Activated T-cell treated with anti-CD3 and anti-CD28 coated beads for 4 hours (primary cell): Measurements from ENCODE around the gene GPATCH1.
A peak's percentile ranks its signal among the peaks of the same experiment; 100 is the strongest.
"Not testable (repeated sequence)": the region's sequence is repeated elsewhere in the genome, so short reads cannot be mapped to it uniquely, and the experiment has no call there.

Source experiments
- DNase-seq: peaks from one replicate; pipeline ENCODE4 v3.0.0-alpha.2; 2020

The GPATCH1 gene

DNA sequence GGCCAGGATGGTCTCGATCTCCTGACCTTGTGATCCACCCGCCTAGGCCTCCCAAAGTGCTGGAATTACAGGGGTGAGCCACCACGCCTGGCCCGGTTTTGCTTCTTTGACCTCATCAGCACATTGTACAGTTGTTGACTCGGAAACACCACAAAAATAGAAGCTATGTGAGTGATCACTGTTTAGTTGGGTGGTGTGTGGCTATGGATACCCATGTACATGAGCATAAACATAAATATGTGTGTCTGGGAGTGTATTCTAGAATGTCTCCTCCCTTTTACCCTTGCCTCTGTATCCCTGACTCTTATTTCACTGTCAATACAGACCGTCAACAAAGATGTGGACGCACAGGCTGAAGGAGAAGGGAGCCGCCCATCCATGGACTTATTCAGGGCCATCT is 36.5 kb downstream of the GPATCH1 start:
- DNase-seq = no peak

DNA sequence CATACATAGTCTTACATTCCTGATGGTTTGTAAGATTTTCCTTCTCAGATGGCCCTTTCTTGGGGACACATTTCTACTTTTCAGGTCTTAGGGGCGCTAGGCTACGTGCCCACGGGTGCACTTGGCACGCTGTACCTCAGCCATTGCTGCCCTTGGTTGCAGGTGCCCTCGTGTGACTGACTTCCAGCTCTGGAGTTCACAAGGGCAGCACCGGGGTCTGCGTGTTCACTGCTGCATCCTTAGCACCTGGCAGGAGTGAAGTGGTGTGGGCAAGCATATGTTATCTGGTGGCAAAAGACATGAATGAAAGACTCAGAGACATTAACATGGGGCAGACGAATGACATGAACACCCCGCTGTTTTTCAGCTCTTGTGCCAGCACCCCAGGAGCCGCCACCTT is 37.7 kb downstream of the GPATCH1 start:
- DNase-seq = no peak

DNA sequence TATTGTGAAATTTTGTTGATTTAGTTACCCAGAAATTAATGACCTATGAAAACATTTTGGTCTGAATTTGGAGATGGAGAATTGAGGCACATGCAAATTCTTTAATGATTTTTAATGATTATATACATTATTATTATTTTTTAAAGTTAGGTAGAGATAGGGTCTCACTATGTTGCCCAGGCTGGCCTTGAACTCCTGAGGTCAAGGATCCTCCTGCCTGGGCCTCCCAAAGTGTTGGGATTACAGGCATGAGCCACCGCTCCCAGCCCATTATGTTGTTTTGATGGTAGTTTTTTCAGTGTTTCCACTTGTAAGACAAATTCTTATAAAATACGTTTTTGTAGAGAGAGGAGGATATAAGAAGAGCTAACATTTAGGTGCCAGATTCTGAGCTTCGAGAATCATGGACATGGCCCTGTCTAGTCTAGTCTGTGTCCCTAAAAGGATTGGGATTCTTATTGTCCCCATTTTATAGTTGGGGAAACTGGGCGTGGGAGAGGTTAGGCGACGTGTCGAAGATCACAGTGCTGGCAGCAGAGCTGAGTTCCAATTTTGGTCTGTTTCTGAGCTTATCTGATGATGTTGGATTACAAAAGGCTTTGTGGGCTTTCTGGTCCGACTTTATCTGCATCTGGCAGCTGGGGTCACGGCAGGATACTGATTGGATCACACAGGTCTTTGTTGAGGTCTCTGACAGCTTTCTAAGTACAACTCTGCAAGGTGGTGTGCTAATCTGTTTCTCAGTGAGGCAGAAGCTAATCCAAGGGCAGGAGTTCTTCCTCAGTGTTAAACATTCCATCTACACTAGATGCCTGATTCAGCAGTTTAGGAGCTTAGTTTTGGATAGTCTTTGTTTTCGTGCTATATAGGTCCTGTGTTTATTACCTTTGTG is 43.5 kb downstream of the GPATCH1 start:
- no peak for DNase-seq

DNA sequence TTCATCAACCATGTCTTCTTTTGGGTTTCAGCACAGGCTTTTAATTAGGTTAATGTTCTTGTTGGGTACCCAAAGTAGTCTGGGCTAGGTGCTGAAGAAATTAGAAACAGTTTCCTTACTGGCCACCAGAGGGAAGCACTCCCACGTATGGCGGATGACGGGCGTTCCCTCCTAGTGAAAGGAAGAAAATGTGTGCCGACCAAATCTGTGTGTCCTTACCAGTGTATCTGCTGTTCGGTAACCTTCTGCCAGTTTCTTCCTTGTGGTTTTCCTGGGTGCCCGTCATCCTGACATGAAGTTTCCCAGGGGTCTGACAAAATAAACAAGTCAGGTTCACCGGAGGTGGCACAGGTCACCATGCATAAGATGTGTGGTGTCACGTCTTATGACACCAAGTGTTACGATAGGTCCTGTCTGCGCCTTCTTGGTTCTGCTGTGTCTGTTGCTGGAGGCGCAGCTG is 45.0 kb downstream of the GPATCH1 start:
- DNase-seq = peak; percentile 38

DNA sequence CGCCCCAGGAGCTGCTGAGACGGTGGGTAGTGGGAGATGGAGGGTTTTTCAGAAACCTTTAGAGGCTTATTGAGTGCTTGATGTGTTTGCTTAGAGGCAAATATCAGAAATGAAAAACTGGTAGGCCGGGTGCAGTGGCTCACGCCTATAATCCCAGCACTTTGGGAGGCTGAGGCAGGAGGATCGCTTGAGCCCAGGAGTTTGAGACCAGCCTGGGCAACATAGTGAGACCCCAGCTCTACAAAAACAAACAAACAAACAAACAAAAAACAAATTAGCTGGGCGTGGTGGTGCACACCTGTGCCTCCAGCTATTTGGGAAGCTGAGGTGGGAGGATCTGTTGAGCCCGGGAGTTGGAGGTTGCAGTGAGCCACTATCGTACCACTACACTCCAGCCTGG is 45.7 kb downstream of the GPATCH1 start:
- DNase-seq = not testable (repeated sequence)

DNA sequence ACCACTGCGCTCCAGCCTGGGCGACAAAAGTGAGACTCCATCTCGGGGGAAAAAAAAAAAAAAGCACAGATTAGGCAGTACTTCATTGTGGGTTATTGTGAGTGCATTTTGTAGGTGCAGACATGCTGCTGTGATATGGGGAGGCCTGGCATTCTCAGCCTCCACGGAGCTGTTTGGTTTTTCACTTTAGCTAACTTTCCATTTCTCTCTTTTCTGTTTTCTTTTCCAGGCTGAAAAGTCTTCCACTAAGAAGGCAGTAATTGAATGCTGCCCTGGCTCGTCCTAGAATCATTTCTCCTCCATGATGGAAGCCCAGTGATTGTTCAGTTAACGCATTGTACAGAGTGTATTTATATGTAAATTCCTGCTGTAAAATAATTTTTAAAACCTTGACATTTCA is 48.9 kb downstream of the GPATCH1 start:
- DNase-seq = no peak

DNA sequence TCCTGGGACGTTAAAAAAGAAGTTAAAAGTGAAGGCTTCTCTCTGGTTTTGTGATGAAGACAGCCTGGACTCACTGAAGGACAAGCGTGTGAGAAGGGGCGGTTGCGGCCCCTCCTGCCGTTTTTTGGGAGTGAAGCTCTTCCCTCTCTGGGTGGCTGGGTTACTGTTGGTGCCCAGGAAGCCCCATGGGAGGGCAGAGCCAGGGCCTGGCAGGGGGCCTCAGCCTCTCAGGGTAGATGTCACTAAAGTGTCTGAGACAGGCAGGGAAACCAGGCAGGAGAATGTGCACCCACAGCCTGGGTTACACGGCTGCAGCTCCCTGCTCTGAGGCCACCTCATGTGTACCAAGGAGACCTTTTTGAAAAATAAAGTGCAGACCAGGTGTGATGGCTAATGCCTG is 49.5 kb downstream of the GPATCH1 start:
- no peak for DNase-seq

DNA sequence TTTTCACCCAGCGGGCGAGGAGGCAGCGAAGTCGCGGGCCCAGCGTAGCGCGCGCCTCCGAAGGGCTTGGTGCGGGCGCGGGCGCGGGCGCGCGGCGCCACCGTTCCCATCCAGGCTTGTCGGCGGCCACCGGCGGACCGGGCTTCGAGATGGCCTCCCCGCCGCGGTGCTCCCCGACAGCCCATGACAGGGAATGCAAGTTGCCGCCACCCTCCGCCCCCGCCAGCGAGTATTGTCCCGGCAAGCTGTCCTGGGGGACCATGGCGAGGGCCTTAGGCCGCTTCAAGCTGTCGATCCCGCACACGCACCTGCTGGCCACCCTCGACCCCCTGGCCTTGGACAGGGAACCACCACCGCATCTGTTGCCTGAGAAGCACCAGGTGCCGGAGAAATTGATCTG is 51.0 kb downstream of the GPATCH1 start, which contains the start of gene WDR88:
Gene WDR88, plus strand, starts transcription at position 94 of the 400 bp plus-strand sequence. Its CDS starts 56 bp downstream, at position 150.
- no peak for DNase-seq

DNA sequence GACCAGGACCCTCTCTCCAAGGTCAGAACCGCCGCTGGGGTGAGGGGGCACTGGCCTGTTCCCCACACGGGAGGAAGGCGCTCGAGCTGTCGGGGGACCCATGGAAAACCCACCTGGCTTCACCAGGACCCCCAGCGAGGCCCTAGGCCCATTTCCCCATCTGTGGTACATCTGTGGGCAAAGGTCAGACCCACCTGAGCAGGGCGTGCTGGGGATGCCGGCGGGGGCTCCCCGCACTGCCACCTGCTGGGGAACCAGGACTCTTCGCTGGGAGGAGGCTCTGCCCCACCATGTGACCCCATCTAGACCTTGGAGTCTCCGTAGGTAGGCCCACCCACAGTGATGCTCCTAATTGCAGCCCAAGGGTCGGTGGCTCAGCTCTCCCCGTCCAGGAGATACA is 51.4 kb downstream of the GPATCH1 start:
- no peak for DNase-seq

DNA sequence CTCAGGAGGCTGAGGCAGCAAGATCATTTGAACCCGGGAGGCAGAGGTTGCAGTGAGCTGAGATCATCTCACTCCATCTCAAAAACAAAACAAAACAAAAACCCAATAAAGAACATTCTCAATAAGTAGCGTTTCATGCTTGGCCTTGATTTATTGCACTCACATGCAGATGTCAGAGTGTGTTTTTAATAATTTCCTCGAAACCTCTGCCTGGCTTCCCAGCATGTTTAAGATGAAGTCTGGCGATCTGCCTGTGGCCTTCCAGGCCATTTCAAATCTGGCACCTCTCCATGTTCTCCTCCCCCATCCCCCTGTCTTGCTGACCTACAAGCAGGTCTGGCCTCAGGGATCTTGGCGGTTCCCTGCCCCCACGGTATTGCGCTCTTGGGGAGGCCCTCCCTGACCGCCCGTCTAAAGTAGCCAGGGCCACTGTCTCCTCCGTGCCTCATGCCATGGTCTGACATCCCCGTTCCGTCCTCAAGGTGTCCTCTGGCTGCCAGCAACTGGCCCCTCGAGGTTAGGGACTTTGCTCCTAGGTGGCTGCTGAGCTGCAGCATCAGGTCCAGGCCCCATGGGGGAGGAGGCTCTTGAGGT is 52.6 kb downstream of the GPATCH1 start:
- DNase-seq = no peak

DNA sequence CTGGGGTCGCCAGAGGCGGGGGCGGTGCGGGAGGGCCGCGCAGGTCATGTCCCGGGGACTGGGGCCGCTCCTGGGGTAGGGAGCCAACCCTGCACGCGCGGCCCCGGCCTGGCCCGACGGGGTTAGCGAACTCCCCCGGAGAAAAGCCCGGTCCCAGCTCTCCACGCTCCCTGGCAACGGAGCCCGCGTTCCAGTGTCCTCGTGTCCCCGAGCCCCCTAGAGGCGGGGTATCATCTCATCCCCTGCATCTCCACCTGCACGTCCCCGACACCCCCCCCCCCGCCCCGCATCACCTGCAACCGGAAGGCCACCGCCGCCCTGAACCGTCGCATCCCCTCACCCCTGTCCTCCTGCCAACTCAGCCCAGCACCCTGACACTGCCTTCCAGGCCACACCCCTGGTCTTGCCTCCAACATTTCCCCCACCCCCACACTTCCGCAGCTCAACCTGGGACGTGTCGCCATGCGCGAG is 53.6 kb downstream of the GPATCH1 start:
- DNase-seq = peak; percentile 53

DNA sequence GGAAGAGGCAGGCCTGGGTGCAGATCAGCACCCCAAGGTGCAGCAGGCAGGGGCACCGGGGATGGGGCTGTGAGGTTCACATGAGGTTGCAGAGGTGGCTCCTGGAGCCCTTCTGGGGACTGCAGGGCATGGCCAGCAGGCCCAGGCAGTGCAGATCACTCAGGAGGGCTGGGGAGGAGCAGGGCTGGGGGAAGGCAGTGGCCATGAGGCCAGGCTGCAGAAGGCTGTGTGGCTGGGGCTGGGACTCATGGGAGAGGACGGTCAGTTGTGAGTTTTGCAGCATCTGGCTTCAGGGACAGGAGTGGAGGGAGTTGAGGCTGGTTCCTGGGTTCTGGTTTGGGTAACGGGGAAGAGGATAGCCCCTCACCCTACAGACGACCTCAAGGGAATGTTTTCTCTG is 58.2 kb downstream of the GPATCH1 start:
- DNase-seq = no peak

DNA sequence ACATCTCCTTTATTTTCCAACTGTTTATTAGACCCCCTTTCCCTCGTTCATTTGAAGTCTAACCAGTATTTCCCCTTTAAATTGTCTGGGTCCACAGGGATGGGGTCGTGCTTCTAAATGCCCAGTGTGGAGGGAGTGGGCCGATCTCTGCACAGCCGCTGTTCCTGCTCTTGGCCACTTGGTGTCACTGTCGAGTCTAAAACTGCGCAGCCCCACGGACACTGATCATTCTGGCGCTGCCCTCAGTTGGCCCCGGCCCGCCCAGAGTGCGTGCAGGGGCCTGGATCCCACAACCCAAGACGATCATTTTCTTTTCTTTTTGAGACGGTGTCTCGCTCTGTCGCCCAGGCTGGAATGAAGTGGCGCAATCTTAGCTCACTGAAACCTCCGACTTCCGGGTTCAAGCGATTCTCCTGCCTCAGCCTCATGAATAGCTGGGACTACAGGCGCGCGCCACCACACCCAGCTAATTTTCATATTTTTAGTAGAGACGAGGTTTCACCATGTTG is 63.0 kb downstream of the GPATCH1 start:
- peak; percentile 53 for DNase-seq

DNA sequence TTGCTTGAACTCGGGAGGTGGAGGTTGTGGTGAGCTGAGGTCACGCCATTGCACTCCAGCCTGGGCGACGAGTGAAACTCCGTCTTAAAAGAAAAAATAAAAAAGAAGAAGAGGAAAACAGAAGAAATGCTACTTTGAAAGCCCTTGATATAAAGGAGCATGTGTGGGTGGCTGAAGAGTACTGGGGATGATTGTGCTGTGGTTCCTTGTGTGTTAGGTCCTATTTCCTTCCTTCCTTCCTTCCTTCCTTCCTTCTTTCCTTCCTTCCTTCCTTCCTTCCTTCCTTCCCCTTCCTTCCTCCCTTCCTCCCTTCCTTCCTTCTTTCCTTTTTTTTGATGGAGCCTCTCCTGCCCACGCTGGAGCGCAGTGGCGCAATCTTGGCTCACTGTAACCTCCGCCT is 65.2 kb downstream of the GPATCH1 start:
- no peak for DNase-seq

DNA sequence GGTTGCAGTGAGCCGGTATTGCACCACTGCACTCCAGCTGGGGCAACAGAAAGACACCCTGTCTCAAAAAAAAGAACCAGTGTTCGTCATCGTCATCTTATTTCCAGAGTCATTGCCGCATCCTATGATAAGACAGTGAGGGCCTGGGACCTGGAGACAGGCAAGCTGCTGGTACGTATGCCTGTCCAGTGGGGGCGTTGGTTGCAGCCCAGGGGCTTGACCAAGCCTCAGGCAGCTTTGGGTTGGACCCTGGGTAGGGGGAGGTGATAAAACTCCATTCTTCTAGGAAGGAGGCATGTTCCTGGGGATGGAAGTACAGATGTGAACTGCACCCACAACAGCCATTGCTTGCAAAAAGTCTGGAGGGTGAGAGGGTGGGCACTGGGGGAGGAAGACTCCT is 66.6 kb downstream of the GPATCH1 start:
- DNase-seq = no peak

DNA sequence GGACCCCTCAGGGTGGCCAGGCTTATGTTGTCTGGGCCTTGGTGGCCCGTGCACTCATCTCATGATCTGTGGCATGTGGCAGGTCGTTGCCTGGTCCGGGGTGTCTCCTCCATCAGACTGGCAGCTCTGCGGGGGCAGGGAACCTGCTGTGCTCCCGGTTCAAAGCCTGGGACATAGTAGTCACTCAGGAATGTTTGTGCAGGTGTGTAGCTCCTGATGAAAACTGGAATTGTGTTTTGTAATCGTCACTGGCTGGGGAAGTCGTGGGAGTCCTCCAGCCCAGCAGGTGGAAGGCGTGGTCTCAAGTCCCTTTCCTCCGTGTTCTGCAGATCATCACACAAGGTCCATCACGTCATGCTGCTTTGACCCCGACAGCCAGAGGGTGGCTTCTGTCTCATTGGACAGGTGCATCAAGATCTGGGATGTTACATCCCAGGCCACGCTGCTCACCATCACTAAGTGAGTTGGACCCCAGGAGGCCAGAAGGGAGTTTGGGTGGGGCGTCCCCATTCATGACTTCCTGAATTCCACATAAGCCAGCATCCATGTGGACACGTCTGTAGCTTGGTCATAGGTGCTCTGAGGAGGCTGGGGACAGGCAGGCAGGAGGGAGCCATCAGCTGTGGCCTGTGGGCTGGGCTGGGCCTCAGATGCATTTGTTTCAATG is 70.0 kb downstream of the GPATCH1 start:
- no peak for DNase-seq

DNA sequence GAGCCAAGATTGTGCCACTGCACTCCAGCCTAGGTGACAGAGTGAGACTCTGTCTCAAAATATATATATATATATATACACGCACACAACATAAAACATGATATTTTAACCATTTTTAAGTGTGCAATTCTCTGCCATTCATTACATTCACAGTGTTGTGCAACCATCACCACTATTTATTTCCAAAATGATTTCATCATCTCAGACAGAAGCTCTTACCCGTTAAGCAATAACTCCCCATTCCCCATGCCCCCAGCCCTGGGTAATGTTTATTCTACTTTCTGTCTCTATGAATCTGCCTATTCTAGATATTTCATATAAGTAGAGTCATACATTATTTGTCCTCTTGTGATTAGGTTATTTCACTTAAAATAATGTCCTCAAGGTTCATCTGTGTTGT is 71.2 kb downstream of the GPATCH1 start:
- no peak for DNase-seq

DNA sequence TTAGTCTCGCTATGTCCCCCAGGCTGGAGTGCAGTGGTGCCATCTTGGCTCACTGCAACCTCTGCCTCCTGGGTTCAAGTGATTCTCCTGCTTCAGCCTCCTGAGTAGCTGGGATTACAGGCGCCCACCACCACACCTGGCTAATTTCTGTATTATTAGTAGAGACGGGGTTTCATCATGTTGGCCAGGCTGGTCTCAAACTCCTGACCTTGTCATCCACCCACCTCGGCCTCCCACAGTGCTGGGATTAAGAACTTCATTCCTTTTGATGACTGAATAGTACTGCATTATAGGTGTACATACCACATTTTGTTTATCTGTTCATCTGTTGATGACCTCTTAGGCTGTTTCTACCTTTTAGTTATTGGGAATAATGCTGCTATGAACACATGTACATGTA is 71.6 kb downstream of the GPATCH1 start:
- not testable (repeated sequence) for DNase-seq

DNA sequence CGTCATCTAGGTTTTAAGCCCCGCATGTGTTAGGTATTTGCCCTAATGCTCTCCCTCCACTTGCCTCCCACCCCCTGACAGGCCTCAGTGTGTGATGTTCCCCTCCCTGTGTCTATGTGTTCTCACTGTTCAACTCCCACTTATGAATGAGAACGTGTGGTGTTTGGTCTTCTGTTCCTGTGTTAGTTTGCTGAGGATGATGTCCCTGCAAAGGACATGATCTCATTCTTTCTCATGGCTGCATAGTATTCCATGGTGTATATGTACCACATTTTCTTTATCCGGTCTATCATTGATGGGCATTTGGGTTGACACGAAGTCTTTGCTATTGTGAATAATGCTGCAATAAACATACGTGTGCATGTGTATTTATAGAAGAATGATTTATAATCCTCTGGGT is 73.3 kb downstream of the GPATCH1 start:
- not testable (repeated sequence) for DNase-seq

DNA sequence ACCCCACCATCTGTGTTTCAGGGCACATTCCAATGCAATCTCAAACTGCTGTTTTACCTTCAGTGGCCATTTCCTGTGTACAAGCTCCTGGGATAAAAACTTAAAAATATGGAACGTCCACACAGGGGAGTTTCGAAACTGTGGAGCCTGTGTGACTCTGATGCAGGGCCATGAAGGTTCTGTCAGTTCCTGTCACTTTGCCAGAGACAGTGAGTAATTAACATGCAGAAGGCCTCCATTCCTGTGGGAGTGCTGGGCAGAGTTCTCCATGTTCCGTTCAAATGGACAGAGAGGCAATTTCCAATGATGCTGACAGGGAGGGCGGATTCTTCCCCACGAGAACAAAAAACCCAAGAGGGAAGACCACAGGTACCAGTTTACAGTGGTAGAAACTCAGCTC is 75.4 kb downstream of the GPATCH1 start:
- DNase-seq = no peak

DNA sequence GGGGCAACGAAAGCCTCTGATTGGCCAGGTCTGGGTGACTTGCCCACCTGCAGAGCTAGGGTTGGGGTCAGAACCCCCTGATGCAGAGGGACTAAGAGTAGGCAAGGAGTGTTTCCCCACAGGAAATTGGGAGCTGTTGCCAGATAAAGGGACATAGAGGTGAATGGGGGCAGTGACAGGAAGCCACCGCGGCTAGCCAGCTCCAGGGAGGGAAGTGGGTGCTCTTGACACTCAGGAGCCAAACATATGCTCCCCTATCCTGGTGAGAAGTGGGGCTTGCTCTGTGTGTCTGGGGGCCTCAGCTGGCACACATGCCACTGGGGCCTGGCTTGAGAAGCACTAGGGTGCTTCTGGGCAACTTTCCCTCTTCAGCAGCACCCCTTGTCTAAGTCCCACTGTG is 76.9 kb downstream of the GPATCH1 start:
- DNase-seq = no peak

DNA sequence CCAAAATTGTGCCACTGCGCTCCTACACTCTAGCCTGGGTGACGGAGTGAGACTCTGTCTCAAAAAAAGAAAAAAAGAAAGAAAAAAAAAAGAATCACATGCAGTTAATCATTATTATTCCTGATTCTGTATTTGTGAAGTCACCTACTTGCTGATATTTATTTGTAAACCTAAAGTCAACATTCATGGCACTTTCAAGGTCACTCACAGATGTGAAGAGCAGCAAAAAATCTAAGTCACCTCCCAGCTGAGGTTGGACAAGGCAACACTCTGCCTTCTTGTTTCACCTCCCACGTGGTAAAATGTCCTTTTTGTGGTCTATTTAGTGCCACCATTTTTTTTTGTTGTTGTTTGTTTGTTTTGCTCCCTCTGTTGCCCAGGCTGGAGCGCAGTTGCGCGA is 77.4 kb downstream of the GPATCH1 start:
- no peak for DNase-seq

DNA sequence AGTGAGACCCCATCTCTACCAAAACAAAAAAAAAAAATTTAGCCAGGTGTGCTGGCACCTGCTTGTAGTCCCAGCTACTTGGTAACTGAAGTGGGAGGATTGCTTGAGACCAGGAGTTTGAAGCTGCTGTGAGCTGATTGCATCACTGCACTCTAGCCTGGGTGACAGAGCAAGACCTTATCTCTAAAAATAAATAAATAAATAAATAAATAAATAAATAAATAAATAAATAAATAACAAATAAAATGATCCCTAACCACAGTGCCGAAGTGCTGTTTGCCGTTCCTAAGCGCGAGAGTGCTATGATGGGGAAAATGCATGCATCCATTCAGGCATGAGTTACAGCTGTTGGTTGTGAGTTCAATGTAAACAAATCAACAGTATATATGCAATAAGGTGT is 78.2 kb downstream of the GPATCH1 start:
- no peak for DNase-seq

DNA sequence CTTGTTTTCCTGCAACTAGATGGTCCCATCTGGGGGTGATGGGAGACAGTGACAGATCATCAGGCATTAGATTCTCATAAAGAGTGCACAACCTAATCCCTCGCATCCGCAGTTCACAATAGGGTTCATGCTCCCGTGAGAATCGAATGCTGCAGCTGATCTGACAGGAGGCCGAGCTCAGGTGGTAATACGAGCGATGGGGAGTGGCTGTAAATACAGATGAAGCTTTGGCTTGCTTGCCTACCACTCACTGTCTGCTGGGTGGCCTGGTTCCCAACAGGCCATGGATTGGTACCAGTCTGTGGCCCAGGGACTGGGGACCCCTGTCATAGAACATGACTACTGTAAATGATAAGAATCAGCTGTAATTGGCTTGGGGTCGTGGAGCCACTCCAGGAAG is 78.9 kb downstream of the GPATCH1 start:
- DNase-seq = no peak
